Stromal cell of bone marrow (primary cell): ENCODE results near the gene WDFY4.

ENCODE experiments used
- DNase-seq: peaks from one replicate; pipeline ENCODE4 v3.0.0-alpha.2; 2012; ENCODE audit warnings: low read depth

WDFY4 gene

GRCh38 chr10:48710647-48711275 lies 26.1 kb downstream of the WDFY4 start:
- no peak for DNase-seq

- DNase-seq = no peak
Measured at GRCh38 chr10:48711830-48712229, 27.2 kb downstream of the WDFY4 start.

- no peak for DNase-seq
Measured at GRCh38 chr10:48714088-48714487, 29.4 kb downstream of the WDFY4 start.

- no peak for DNase-seq
Measured at GRCh38 chr10:48716416-48716815, 31.7 kb downstream of the WDFY4 start.

GRCh38 chr10:48720611-48721010 lies 35.9 kb downstream of the WDFY4 start:
- no peak for DNase-seq

- no peak for DNase-seq
Measured at GRCh38 chr10:48722153-48723145, 37.8 kb downstream of the WDFY4 start.

GRCh38 chr10:48724127-48724526 lies 39.5 kb downstream of the WDFY4 start:
- DNase-seq = no peak

GRCh38 chr10:48725708-48726107 lies 41.0 kb downstream of the WDFY4 start:
- no peak for DNase-seq

GRCh38 chr10:48727866-48728265 lies 43.2 kb downstream of the WDFY4 start:
- DNase-seq = no peak

GRCh38 chr10:48729222-48729621 lies 44.5 kb downstream of the WDFY4 start:
- DNase-seq = no peak

- DNase-seq = no peak
Measured at GRCh38 chr10:48729941-48730457, 45.3 kb downstream of the WDFY4 start.

- no peak for DNase-seq
Measured at GRCh38 chr10:48731141-48731540, 46.5 kb downstream of the WDFY4 start.

- no peak for DNase-seq
Measured at GRCh38 chr10:48731654-48732053, 47.0 kb downstream of the WDFY4 start.

- DNase-seq = no peak
Measured at GRCh38 chr10:48733329-48733728, 48.7 kb downstream of the WDFY4 start.

- DNase-seq = no peak
Measured at GRCh38 chr10:48735836-48736390, 51.2 kb downstream of the WDFY4 start.

- no peak for DNase-seq
Measured at GRCh38 chr10:48736596-48736995, 51.9 kb downstream of the WDFY4 start.

GRCh38 chr10:48737886-48738285 lies 53.2 kb downstream of the WDFY4 start:
- no peak for DNase-seq

- no peak for DNase-seq
Measured at GRCh38 chr10:48739170-48739569, 54.5 kb downstream of the WDFY4 start.

GRCh38 chr10:48740015-48740707 lies 55.5 kb downstream of the WDFY4 start:
- no peak for DNase-seq

- no peak for DNase-seq
Measured at GRCh38 chr10:48740988-48741387, 56.3 kb downstream of the WDFY4 start.

GRCh38 chr10:48742891-48743860 lies 58.5 kb downstream of the WDFY4 start:
- no peak for DNase-seq
